ENCODE data around the gene IFNL4. TPM values are rescaled to one million over a fixed set of nuclear protein-coding genes. Genes with fewer than 3 reads are reported as not detected.

Gene IFNL4
- total RNA-seq, 2 donors from 2014 or later, result not detected

DNA sequence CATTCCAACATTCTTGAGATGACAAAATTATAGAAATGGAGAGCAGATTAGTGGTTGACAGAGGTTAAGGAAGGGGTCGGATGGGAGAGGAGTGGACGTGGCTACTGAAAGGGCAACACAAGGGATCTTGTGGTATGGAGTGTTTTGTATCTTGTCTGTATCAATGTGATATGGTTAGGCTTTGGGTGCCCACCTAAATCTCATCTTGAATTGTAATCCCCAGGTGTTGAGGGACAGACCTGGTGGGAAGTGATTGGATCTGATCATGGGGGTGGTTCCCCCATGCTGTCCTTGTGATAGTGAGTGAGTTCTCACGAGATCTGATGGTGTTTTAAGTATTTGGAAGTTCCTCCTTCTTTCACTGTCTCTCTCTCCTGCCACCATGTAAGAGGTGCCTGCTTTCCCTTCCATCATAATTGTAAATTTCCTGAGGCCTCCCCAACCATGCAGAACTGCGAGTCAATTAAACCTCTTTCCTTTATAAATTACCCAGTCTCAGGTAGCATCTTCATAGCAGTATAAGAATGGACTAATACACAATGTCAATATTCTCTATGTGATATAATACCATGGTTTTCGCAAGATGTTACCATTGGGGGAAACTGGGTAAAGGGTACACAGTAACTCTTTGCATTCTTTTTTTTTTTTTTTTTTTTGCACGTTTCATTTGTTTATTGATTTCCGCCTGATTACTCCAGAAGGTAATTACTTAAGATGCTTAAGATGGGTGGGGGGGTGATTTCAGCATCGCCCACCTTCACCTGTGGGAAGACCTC is 4.9 kb upstream of the IFNL4 start:
- no peak for DNase-seq
- H3K36me3 ChIP-seq, result no peaks in the 10 kb centered on the region

DNA sequence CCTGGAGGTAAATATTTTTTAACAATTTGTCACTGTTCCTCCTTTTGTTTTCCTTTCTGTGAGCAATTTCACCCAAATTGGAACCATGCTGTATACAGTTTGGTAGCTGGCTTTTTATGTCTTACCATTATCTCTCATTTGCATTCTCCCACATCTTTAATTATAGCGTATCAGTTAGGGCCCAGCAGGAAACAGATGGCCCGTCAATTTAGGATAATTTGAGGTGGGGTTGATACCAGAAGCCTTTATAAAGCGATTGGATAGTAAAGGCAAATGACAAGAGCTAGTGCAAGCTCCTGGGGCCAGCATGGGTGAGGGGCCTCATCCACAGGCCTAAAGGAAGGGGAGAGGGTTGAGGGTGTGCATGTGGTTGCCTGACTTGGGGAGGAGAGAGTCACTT is 3.8 kb upstream of the IFNL4 start:
- no peaks in the 10 kb centered on the region for H3K36me3 ChIP-seq
- no peaks in the 10 kb centered on the region for H3K9me3 ChIP-seq
- no peak overlapping the region for H3K4me3 ChIP-seq
- no peak overlapping the region for H3K9ac ChIP-seq (ENCODE audit: low read depth in 2 of 2, low read length in 2 of 2)
- intact Hi-C loops (cut with DNase I), result no loop called here
- H3K27ac ChIP-seq, result no peak overlapping the region
- H3K4me1 ChIP-seq, result no peaks in the 10 kb centered on the region
- peaks cover 14% of the 10 kb centered on the region for H3K27me3 ChIP-seq
- DNase-seq, result no peak
- no peak for TF ChIP-seq CTCF (IDR thresholded peaks at IDR 0.05)

More for the DNA sequence above, 4.9 kb upstream of the IFNL4 start:
- H3K4me1 ChIP-seq, result no peaks in the 10 kb centered on the region
- H3K4me3 ChIP-seq, result no peak overlapping the region
- peaks cover 3% of the 10 kb centered on the region for H3K27me3 ChIP-seq
- intact Hi-C loops (cut with DNase I), result no loop called here
- H3K9me3 ChIP-seq, result no peaks in the 10 kb centered on the region
- no peak overlapping the region for H3K27ac ChIP-seq
- TF ChIP-seq CTCF (IDR thresholded peaks at IDR 0.05), result no peak
- no peak overlapping the region for H3K9ac ChIP-seq (ENCODE audit: low read depth in 2 of 2, low read length in 2 of 2)

DNA sequence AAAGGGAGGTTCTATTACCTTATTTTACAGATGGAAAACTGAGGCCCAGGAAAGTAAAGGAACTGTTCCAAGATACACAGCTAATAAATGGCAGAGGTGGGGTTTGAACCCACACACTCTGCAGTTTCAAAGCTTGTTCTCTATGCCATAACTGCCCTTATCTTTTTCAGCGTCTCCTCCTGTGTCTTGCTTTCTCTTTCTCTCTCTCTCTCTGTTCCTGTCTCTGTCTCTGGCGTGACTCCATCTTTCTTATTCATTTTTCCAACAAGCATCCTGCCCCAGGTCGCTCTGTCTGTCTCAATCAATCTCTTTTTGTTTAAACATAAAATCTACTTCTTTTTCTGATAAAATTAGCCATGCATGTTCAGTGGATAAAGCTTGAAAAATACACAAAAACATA is 3.2 kb upstream of the IFNL4 start:
- no peaks in the 10 kb centered on the region for H3K4me1 ChIP-seq
- DNase-seq, result no peak
- H3K9me3 ChIP-seq, result no peaks in the 10 kb centered on the region
- peaks cover 20% of the 10 kb centered on the region for H3K27me3 ChIP-seq
- H3K36me3 ChIP-seq, result no peaks in the 10 kb centered on the region
- no peak overlapping the region for H3K27ac ChIP-seq
- no peak overlapping the region for H3K9ac ChIP-seq (ENCODE audit: low read depth in 2 of 2, low read length in 2 of 2)
- H3K4me3 ChIP-seq, result no peak overlapping the region
- TF ChIP-seq CTCF (IDR thresholded peaks at IDR 0.05), result no peak
- intact Hi-C loops (cut with DNase I), result no loop called here

GRCh38 chr19:39251081-39251480 is 2.4 kb upstream of the IFNL4 start:
- H3K4me3 ChIP-seq, result no peak overlapping the region

More at GRCh38 chr19:39251081-39251480, 2.4 kb upstream of the IFNL4 start:
- no peak overlapping the region for H3K27ac ChIP-seq
- H3K27me3 ChIP-seq, result peaks cover 21% of the 10 kb centered on the region
- no peak for DNase-seq
- TF ChIP-seq CTCF (IDR thresholded peaks at IDR 0.05), result no peak
- H3K36me3 ChIP-seq, result no peaks in the 10 kb centered on the region
- no peaks in the 10 kb centered on the region for H3K9me3 ChIP-seq
- no peaks in the 10 kb centered on the region for H3K4me1 ChIP-seq
- intact Hi-C loops (cut with DNase I), result no loop called here
- no peak overlapping the region for H3K9ac ChIP-seq (ENCODE audit: low read depth in 2 of 2, low read length in 2 of 2)
